Endometrium (tissue), 2 donors: ENCODE results near the gene ZNF140.

Experiments
- FAIRE-seq: peaks from 2 replicates; lab custom pipeline; 2012; peaks lifted over from hg19 to GRCh38; lab: Jason Lieb, UNC
- donor health status: control.
- donor health status: control.

ZNF140 gene

DNA sequence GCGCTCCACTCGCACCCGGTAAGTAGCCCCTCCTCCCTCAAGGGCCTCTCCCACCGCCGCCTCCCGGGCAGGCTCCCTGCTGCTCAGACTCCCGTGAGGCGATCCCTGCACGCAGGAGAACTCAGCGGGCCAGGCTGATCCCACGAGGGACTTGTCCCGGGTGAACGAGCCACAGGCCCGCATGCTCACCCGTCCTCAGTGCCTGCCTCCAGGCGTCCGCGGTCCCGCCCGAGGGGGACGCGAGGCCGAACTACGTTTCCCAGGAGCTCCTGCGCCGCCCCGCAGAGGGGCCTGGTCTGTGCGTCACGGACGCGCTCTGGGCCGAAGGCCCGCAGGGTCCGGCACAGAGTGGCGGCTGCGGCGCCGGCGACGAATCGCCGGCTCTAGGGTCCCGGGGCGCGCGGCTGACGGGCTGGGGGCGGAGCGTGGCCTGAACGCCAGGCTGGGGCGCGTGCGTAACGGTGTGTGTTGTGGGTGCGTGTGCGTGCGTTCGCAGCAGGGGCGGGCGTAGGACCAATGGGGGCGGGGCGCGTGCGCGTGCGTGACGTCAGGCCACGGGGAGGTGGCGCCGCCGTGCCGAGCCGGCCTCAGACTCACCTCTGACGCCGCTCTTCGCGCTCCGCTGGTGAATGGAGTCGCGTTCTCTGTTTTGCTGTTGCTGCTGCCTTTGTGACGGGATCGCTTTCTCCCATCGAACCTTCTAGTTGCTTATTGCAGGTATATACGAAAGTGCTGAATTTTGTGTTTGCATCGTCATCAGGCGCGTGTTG, 49.5 kb downstream of the ZNF140 start, which contains the start of the genes ZNF10 and ZNF891:
TSS of gene ZNF10 (plus strand) at position 590 of the 770 bp plus-strand sequence. CDS start 13,866 bp downstream, outside the sequence.
TSS of gene ZNF891 (minus strand) at position 237 of the 770 bp plus-strand sequence. CDS start 8,356 bp downstream, outside the sequence.
- FAIRE-seq, result no peak

DNA sequence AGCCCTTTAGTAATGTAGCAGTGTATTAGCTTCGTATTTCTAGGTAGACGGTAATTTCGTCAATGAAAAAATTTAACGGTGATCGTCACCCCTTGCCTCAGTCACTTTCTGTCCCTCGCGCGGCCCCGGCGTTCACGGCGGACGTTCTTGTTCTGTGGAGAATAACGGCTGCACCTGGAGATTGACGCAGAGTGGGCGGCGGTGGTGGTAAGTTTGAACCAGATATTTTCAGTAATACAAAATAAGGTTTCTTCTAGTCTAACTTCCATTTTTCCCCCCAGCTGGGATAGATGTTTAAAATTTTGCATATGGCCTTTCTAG, 50.0 kb downstream of the ZNF140 start:
- no peak for FAIRE-seq

DNA sequence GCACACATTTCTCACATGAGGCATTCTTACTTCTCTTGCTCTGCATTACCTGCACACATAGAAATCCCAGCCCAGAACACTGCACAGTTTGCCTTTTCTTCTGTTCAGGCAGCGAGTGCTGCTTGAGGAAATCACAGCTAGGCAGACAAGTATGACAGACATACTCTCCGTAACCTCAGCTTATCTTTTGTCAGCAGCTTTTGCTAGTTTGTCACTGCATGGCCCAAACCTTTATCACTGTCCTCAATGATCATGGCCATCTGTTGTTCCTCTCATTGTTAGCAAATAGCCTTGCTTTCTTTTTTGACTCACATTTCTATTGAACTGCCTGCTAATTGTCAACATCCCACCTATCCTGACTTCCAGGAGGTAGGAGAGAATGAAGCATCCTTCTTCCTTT, 55.0 kb downstream of the ZNF140 start:
- FAIRE-seq, result no peak

DNA sequence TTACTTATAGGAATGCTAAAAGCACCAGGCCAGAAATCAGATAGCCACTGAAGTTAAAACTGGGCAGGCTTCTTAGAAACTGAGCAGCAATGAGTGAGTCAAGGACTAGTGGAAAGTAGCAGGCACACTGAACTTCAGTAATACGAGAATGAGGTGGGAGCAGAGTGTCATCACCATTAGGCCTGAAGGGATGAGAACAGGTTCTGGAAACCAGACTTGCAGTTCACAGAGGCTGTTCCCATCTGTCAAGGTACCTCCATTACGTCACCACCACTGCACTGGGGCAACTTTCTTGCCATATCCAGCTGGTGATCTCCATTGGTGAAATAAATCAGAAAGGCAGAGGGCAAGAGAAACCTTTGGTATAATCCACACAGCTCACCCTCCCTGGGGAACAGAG, 65.3 kb downstream of the ZNF140 start:
- FAIRE-seq, result no peak

DNA sequence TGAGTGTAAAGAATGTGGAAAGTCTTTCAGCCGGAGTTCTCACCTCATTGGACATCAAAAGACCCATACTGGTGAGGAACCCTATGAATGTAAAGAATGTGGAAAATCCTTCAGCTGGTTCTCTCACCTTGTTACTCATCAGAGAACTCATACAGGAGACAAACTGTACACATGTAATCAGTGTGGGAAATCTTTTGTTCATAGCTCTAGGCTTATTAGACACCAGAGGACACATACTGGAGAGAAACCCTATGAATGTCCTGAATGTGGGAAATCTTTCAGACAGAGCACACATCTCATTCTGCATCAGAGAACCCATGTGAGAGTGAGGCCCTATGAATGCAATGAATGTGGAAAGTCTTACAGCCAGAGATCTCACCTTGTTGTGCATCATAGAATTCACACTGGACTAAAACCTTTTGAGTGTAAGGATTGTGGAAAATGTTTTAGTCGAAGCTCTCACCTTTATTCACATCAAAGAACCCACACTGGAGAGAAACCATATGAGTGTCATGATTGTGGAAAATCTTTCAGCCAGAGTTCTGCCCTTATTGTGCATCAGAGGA, 75.5 kb downstream of the ZNF140 start:
- FAIRE-seq, result no peak
